Endothelial cell of umbilical vein (primary cell): ENCODE data around the gene PNLIPRP2. TPM values are rescaled to one million over a fixed set of nuclear protein-coding genes. Genes with fewer than 3 reads are reported as not detected.

ENCODE experiments used
- BruUV-seq: library from RNA; stranded (reverse); fragments of 400-500 nt; replicated peaks from 2 replicates; lab custom pipeline; 2021; lab: Mats Ljungman, UMichigan
- CTCF ChIA-PET: fragments of 300-600, 350-600 bp; sonication (Branson Sonifier 250); formaldehyde crosslinking; loops from one replicate; lab custom pipeline; 2021; ENCODE audit warnings: antibody characterized with exemption, inconsistent platforms; lab: Charles Lee
- POLR2A ChIA-PET: fragments of 300-600, 350-600 bp; sonication (Branson Sonifier 250); formaldehyde crosslinking; loops from one replicate; lab custom pipeline; 2021; ENCODE audit warnings: antibody characterized with exemption, inconsistent platforms; lab: Charles Lee
- DNase-seq: peaks from one replicate; pipeline ENCODE4 v3.0.0-alpha.2; 2011; ENCODE audit warnings: low read depth, low spot score
- FAIRE-seq: peaks from 2 replicates; lab custom pipeline; 2011; peaks lifted over from hg19 to GRCh38; lab: Jason Lieb, UNC
- H2AFZ ChIP-seq: 2 replicates; pipeline ENCODE4 v1.6.0; 2012; ENCODE audit warnings: low read depth, low read length, control low read depth, inconsistent platforms
- H3K27ac ChIP-seq: 2 replicates; pipeline ENCODE4 v1.5.1; 2011; ENCODE audit warnings: low read depth, mild to moderate bottlenecking, control low read depth, low read length, moderate library complexity; ENCODE audit not compliant: insufficient read depth
- H3K27me3 ChIP-seq, 2 experiments: 2 replicates each; pipeline versions ENCODE4 v1.6.0 to v1.6.1; 2011; ENCODE audit warnings: low read length in 2 of 2, mixed read lengths in 1 of 2; ENCODE audit not compliant: control insufficient read depth in 2 of 2, insufficient read depth in 2 of 2
- H3K36me3 ChIP-seq, 2 experiments: 2 replicates in 1 of 2; 3 replicates in 1 of 2; pipeline ENCODE4 v1.5.1; 2011; ENCODE audit warnings: low read length in 2 of 2, mild to moderate bottlenecking in 1 of 2, moderate library complexity in 1 of 2; ENCODE audit not compliant: control insufficient read depth in 2 of 2, insufficient read depth in 2 of 2; ENCODE audit errors: extremely low read depth in 1 of 2
- H3K4me1 ChIP-seq: 3 replicates; pipeline ENCODE4 v1.5.1; 2011; ENCODE audit warnings: mild to moderate bottlenecking, low read length; ENCODE audit not compliant: control insufficient read depth, insufficient read depth; ENCODE audit errors: extremely low read depth
- H3K4me2 ChIP-seq: 2 replicates; pipeline ENCODE4 v1.6.1; 2011; ENCODE audit warnings: low read length, control low read depth, mixed read lengths; ENCODE audit not compliant: insufficient read depth
- H3K4me3 ChIP-seq, 3 experiments: fragments of 200-600 bp in 1 of 3; sonication (generic), shearing (Covaris generic) in 1 of 3; replicated peaks in 1 of 3; 2 replicates each; pipeline ENCODE4 v1.5.1; 2011 to 2016; ENCODE audit warnings: control low read depth in 3 of 3, low read length in 3 of 3, mild to moderate bottlenecking in 2 of 3, inconsistent platforms in 1 of 3, low read depth in 1 of 3, moderate library complexity in 1 of 3; ENCODE audit not compliant: insufficient read depth in 1 of 3
- H3K79me2 ChIP-seq: 2 replicates; pipeline ENCODE4 v1.6.0; 2012; ENCODE audit warnings: low read length, inconsistent platforms; ENCODE audit not compliant: control insufficient read depth, insufficient read depth
- H3K9ac ChIP-seq: replicated peaks from 2 replicates; pipeline ENCODE3; 2011; ENCODE audit warnings: low read length, control low read depth; ENCODE audit not compliant: insufficient read depth; ENCODE audit errors: extremely low read depth
- H3K9me1 ChIP-seq: replicated peaks from 3 replicates; pipeline ENCODE4 v1.6.0; 2011; ENCODE audit warnings: mild to moderate bottlenecking, low read length; ENCODE audit not compliant: control insufficient read depth, insufficient read depth; ENCODE audit errors: extremely low read depth
- H3K9me3 ChIP-seq: replicated peaks from 2 replicates; pipeline ENCODE4 v1.5.1; 2012; ENCODE audit warnings: low read length, inconsistent platforms; ENCODE audit not compliant: control insufficient read depth, insufficient read depth
- H4K20me1 ChIP-seq: replicated peaks from 2 replicates; pipeline ENCODE3; 2011; ENCODE audit warnings: mild to moderate bottlenecking, low read length; ENCODE audit not compliant: control insufficient read depth, insufficient read depth; ENCODE audit errors: extremely low read depth
- EZH2 ChIP-seq: IDR thresholded peaks from 2 replicates; pipeline ENCODE4 v1.6.1; 2012; ENCODE audit warnings: borderline replicate concordance, low read depth, mild to moderate bottlenecking, moderate library complexity, low read length, inconsistent platforms; ENCODE audit not compliant: severe bottlenecking
- FOS ChIP-seq: IDR thresholded peaks from 2 replicates; pipeline ENCODE4 v1.6.1; 2011; ENCODE audit warnings: mild to moderate bottlenecking, low read length, moderate library complexity, borderline replicate concordance; ENCODE audit not compliant: insufficient read depth
- GATA2 ChIP-seq: IDR thresholded peaks from 2 replicates; pipeline ENCODE4 v1.7.0; 2011; ENCODE audit warnings: low read depth, mild to moderate bottlenecking, moderate library complexity, mixed read lengths, low read length; ENCODE audit not compliant: insufficient read length, insufficient read depth
- JUN ChIP-seq: IDR thresholded peaks from 2 replicates; pipeline ENCODE4 v1.6.1; 2011; ENCODE audit warnings: borderline replicate concordance, low read depth; ENCODE audit not compliant: insufficient read length, insufficient read depth
- MYC ChIP-seq: IDR thresholded peaks from one replicate; pipeline ENCODE4 v1.6.1; 2011; ENCODE audit warnings: mild to moderate bottlenecking, low read depth, low read length
- POLR2A ChIP-seq: IDR thresholded peaks from 2 replicates; pipeline ENCODE4 v1.6.1; 2012; ENCODE audit warnings: low read depth, mild to moderate bottlenecking, control low read depth, low read length
- POLR2AphosphoS5 ChIP-seq: IDR thresholded peaks from 2 replicates; pipeline ENCODE4 v1.6.1; 2012; ENCODE audit warnings: low read depth, mild to moderate bottlenecking, control low read depth, low read length, moderate library complexity; ENCODE audit not compliant: insufficient read depth
- dilution Hi-C: fragments of 300-500 bp; cut with MboI; formaldehyde crosslinking; loops from one replicate; pipeline ENCODE4 v1.15.0; 2019; ENCODE audit warnings: low sequenced_read_pairs; ENCODE audit not compliant: extremely low pct_ligation_motif_present
- intact Hi-C: fragments of 100-400 bp; cut with micrococcal nuclease; formaldehyde crosslinking; loops from one replicate; pipeline ENCODE4 v1.10.0; 2022
- polyA plus RNA-seq, 4 experiments: library from polyadenylated mRNA; depleted of rRNA in 3 of 4; stranded (reverse) in 3 of 4; unstranded in 1 of 4; fragments of >200 nt; gene quantifications; 2 replicates each; pipeline versions ENCODE4 v1.2.1 to v1.2.3, GENCODE V29; 2011 to 2012; ENCODE audit warnings: missing spikeins in 1 of 4
- total RNA-seq: library from RNA; stranded (reverse); gene quantifications from 2 replicates; pipeline ENCODE4 v1.2.3, GENCODE V29; 2021
- TF ChIP-seq, protein P1 (sequence below): IDR thresholded peaks from 2 replicates; pipeline ENCODE4 v1.6.1; 2011; ENCODE audit not compliant: insufficient read depth, insufficient read length
- TF ChIP-seq, protein P2 (sequence below), 2 donors: IDR thresholded peaks; 1 replicate in 1 of 2; 2 replicates in 1 of 2; pipeline ENCODE4 v1.5.1; 2011; ENCODE audit warnings: low read length in 2 of 2, mild to moderate bottlenecking in 2 of 2, moderate library complexity in 2 of 2, control low read depth in 1 of 2, inconsistent platforms in 1 of 2, low read depth in 1 of 2; ENCODE audit not compliant: insufficient read depth in 1 of 2; ENCODE audit errors: extremely low read depth in 1 of 2

Gene PNLIPRP2
- total and polyA plus RNA-seq, 2 donors (not counting 3 experiments of a cell fraction or from before 2014, with no cell fraction given), result not detected

- H3K27me3 ChIP-seq, result no peaks in the 10 kb centered on the region
- H3K27ac ChIP-seq, result no peak overlapping the region
- FAIRE-seq (no peak), DNase-seq (no peak)
- H3K9me1 ChIP-seq, result no peaks in the 10 kb centered on the region
- no peak overlapping the region for H3K4me3 ChIP-seq
- H3K79me2 ChIP-seq, result no peaks in the 10 kb centered on the region
- no peaks in the 10 kb centered on the region for H3K9me3 ChIP-seq
- POLR2A ChIA-PET, result no interaction called here
- no peaks in the 10 kb centered on the region for H3K36me3 ChIP-seq
- no TSS peak for BruUV-seq
- no peak overlapping the region for H3K4me2 ChIP-seq
- intact Hi-C loops (loop anchor here (5.0 kb wide), 1 partner anchor 59 kb away; the partner anchor contains the start of gene HSPA12A), dilution Hi-C loops (no loop called here)
- TF ChIP-seq FOS (no peak), EZH2 (no peak), POLR2A (no peak), POLR2AphosphoS5 (no peak), MYC (no peak), JUN (no peak), GATA2 (no peak)
- TF ChIP-seq, protein P1, sequence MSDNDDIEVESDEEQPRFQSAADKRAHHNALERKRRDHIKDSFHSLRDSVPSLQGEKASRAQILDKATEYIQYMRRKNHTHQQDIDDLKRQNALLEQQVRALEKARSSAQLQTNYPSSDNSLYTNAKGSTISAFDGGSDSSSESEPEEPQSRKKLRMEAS, result no peak
- TF ChIP-seq, protein P2, sequence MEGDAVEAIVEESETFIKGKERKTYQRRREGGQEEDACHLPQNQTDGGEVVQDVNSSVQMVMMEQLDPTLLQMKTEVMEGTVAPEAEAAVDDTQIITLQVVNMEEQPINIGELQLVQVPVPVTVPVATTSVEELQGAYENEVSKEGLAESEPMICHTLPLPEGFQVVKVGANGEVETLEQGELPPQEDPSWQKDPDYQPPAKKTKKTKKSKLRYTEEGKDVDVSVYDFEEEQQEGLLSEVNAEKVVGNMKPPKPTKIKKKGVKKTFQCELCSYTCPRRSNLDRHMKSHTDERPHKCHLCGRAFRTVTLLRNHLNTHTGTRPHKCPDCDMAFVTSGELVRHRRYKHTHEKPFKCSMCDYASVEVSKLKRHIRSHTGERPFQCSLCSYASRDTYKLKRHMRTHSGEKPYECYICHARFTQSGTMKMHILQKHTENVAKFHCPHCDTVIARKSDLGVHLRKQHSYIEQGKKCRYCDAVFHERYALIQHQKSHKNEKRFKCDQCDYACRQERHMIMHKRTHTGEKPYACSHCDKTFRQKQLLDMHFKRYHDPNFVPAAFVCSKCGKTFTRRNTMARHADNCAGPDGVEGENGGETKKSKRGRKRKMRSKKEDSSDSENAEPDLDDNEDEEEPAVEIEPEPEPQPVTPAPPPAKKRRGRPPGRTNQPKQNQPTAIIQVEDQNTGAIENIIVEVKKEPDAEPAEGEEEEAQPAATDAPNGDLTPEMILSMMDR (IDR thresholded peaks at IDR 0.05; ENCODE audit: extremely low read depth in 1 of 2, insufficient read depth in 1 of 2, low read depth in 1 of 2, low read length in 2 of 2), result no peak
- H3K4me1 ChIP-seq, result no peaks in the 10 kb centered on the region
- no peak overlapping the region for H2AFZ ChIP-seq
- no peaks in the 10 kb centered on the region for H4K20me1 ChIP-seq
- no peak overlapping the region for H3K9ac ChIP-seq
- CTCF ChIA-PET, result interaction anchor here (0.9 to 5.5 kb wide), 7 partner anchors 13 to 492 kb away, joined by 3 to 120 read pairs (median 6); no protein-coding TSS in a partner anchor
Measured at GRCh38 chr10:116683166-116683565, 62.4 kb downstream of the PNLIPRP2 start.
